HL-60 (cell line): ENCODE results near the gene CBL.

Experiments used
- POLR2AphosphoS5 ChIP-seq: IDR thresholded peaks from 2 replicates; pipeline ENCODE4 v1.6.1; 2012; ENCODE audit warnings: low read depth
- SPI1 ChIP-seq: IDR thresholded peaks from 2 replicates; pipeline ENCODE4 v1.6.1; 2012; ENCODE audit warnings: low read depth, mild to moderate bottlenecking, borderline replicate concordance
- TF ChIP-seq, protein P1 (sequence below): IDR thresholded peaks from one replicate; pipeline ENCODE4 v1.5.1; 2011; ENCODE audit warnings: low read length, control low read depth, inconsistent platforms; ENCODE audit not compliant: insufficient read depth
- TF ChIP-seq, protein P2 (sequence below): IDR thresholded peaks from 2 replicates; pipeline ENCODE4 v1.6.1; 2012; ENCODE audit warnings: low read depth; ENCODE audit not compliant: insufficient replicate concordance

DNA sequence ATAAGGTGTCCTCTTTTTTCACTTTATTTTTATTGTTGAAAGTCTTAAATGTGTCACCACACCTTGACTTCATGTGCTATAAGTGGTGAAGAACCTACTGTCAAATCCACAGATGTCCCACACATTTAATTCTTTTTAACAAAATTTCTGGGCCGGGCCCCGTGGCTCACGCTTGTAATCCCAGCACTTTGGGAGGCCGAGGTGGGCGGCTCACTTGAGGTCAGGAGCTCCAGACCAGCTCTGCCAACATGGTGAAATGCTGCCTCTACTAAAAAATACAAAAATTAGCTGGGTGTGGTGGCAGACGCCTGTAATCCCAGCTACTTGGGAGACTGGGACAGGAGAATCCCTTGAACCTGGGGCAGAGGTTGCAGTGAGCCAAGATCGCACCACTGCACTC lies 3.0 kb downstream of the CBL start:
- TF ChIP-seq, protein P1, sequence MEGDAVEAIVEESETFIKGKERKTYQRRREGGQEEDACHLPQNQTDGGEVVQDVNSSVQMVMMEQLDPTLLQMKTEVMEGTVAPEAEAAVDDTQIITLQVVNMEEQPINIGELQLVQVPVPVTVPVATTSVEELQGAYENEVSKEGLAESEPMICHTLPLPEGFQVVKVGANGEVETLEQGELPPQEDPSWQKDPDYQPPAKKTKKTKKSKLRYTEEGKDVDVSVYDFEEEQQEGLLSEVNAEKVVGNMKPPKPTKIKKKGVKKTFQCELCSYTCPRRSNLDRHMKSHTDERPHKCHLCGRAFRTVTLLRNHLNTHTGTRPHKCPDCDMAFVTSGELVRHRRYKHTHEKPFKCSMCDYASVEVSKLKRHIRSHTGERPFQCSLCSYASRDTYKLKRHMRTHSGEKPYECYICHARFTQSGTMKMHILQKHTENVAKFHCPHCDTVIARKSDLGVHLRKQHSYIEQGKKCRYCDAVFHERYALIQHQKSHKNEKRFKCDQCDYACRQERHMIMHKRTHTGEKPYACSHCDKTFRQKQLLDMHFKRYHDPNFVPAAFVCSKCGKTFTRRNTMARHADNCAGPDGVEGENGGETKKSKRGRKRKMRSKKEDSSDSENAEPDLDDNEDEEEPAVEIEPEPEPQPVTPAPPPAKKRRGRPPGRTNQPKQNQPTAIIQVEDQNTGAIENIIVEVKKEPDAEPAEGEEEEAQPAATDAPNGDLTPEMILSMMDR: no peak
- TF ChIP-seq, protein P2, sequence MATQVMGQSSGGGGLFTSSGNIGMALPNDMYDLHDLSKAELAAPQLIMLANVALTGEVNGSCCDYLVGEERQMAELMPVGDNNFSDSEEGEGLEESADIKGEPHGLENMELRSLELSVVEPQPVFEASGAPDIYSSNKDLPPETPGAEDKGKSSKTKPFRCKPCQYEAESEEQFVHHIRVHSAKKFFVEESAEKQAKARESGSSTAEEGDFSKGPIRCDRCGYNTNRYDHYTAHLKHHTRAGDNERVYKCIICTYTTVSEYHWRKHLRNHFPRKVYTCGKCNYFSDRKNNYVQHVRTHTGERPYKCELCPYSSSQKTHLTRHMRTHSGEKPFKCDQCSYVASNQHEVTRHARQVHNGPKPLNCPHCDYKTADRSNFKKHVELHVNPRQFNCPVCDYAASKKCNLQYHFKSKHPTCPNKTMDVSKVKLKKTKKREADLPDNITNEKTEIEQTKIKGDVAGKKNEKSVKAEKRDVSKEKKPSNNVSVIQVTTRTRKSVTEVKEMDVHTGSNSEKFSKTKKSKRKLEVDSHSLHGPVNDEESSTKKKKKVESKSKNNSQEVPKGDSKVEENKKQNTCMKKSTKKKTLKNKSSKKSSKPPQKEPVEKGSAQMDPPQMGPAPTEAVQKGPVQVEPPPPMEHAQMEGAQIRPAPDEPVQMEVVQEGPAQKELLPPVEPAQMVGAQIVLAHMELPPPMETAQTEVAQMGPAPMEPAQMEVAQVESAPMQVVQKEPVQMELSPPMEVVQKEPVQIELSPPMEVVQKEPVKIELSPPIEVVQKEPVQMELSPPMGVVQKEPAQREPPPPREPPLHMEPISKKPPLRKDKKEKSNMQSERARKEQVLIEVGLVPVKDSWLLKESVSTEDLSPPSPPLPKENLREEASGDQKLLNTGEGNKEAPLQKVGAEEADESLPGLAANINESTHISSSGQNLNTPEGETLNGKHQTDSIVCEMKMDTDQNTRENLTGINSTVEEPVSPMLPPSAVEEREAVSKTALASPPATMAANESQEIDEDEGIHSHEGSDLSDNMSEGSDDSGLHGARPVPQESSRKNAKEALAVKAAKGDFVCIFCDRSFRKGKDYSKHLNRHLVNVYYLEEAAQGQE: no peak
- TF ChIP-seq SPI1 (no peak), POLR2AphosphoS5 (no peak)
